Measurements from ENCODE around the gene C1QTNF6.

GRCh38 chr22:37177221-37177620 lies 10.8 kb downstream of the C1QTNF6 start:
- TF ChIP-seq POLR2AphosphoS5 (IDR thresholded peaks at IDR 0.05; ENCODE audit: low read depth, low read length) (no peak), POLR2A (IDR thresholded peaks at IDR 0.05; ENCODE audit: low read depth, low read length) (no peak)
